Ovary (tissue), 10 donors: Measurements from ENCODE around the gene CCR2. TPM values are rescaled to one million over a fixed set of nuclear protein-coding genes. Genes with fewer than 3 reads are reported as not detected.

Experiments
- DNase-seq, 5 donors: peaks; one replicate each; pipeline ENCODE4 v3.0.0-alpha.2; 2019 to 2020
- H3K27ac ChIP-seq, 2 donors: fragments of 200-600 bp; one replicate each; pipeline versions ENCODE4 v1.5.1 to v1.8.0; 2019 to 2022
- H3K27me3 ChIP-seq: fragments of 200-600 bp; one replicate; pipeline ENCODE4 v1.8.0; 2022
- H3K36me3 ChIP-seq: fragments of 200-600 bp; sonication (generic); one replicate; pipeline ENCODE4 v1.5.1; 2019
- H3K4me1 ChIP-seq: one replicate; pipeline ENCODE4 v1.8.1; 2013; ENCODE audit warnings: mild to moderate bottlenecking, moderate library complexity; ENCODE audit not compliant: insufficient read depth
- H3K4me3 ChIP-seq: fragments of 200-600 bp; sonication (generic); one replicate; pipeline ENCODE4 v1.5.1; 2017
- H3K9me3 ChIP-seq, 2 donors: fragments of 200-600 bp in 1 of 2; sonication (generic) in 1 of 2; one replicate each; pipeline versions ENCODE4 v1.5.1 to v1.8.1; 2013 to 2019; ENCODE audit warnings: mild to moderate bottlenecking in 1 of 2, moderate library complexity in 1 of 2
- EP300 ChIP-seq: sonication (generic); formaldehyde crosslinking; IDR thresholded peaks from one replicate; pipeline ENCODE4 v1.6.1; 2017; ENCODE audit warnings: antibody characterized with exemption
- POLR2A ChIP-seq: fragments of 450-650 bp; IDR thresholded peaks from one replicate; pipeline ENCODE4 v1.6.1; 2017; ENCODE audit warnings: antibody characterized with exemption, mild to moderate bottlenecking, moderate library complexity
- WGBS, 3 donors: extraction: QIAGEN DNeasy Blood & Tissue Kit in 1 of 3; methylation state at CpG; one replicate each; pipeline versions ENCODE4 v1.1.5 to v1.1.7; 2013 to 2017; 5-methylcytosine and 5-hydroxymethylcytosine counted together
- intact Hi-C, 4 donors: fragments of 100-400 bp; cut with DNase I; formaldehyde crosslinking; loops; one replicate each; pipeline versions ENCODE4 v1.11.0 to v1.15.1; 2022 to 2023
- long read RNA-seq, 3 donors: library from polyadenylated mRNA in 2 of 3; unstranded in 2 of 3; transcript quantifications; one replicate each; pipeline ENCODE4 v2.0.0 and lab custom pipeline, GENCODE V29; 2021 to 2026
- polyA plus RNA-seq, 2 donors: library from polyadenylated mRNA; stranded (reverse); fragments of 200-250 nt in 1 of 2; fragments of 350-450 nt in 1 of 2; fragmentation: Illumina TruSeq in 1 of 2; extraction: RNeasy Lipid Tissue Mini Kit (QIAGEN cat#74804) in 1 of 2; gene quantifications; one replicate each; pipeline ENCODE4 v1.2.3, GENCODE V29; 2013 to 2014
- total RNA-seq, 7 donors: library from RNA; depleted of rRNA in 2 of 7; stranded (reverse); fragments of >200 nt in 2 of 7; fragmentation: NEBNext Ultra II Directional in 3 of 7; extraction: Animal tissue kit (Norgen Biotek cat#: 25700) in 3 of 7; gene quantifications; one replicate each; pipeline versions ENCODE4 v1.1.0 to v1.2.4, GENCODE V29; 2016 to 2023
- TF ChIP-seq, protein P1 (sequence below), 3 donors: fragments of 450-650 bp in 2 of 3; fragments of 200-600 bp in 1 of 3; IDR thresholded peaks; one replicate each; pipeline versions ENCODE4 v1.5.1 to v1.8.0; 2016 to 2022; ENCODE audit warnings: antibody characterized with exemption in 3 of 3, mild to moderate bottlenecking in 1 of 3
- donor health status: DM: no; HTN: no; CAD: no; lungs with moderate emphysema.
- donor health status: DM: no; HTN: no; CAD: no.
- donor health status: Bipolar disorder and iron deficiency.
- donor health status: DM: yes; HTN: yes; CAD: no.
- donor health status: DM: no; HTN: no; CAD: no.
- donor health status: DM: yes; HTN: yes; CAD: no.

The CCR2 gene
- total RNA-seq, result 1 to 10 TPM in 1 of 7 donors, under 1 TPM in 6; 0.34 to 1.8 (median 0.43) TPM
- polyA plus RNA-seq, result 1 to 10 TPM in 1 of 2 donors, under 1 TPM in 1; 0.40 to 6.0 TPM
- long read RNA-seq, donor 1, result 0 reads
- long read RNA-seq, donor 2, result 0 reads
- long read RNA-seq, donor 3, partial matches to known transcripts, result 0 of 1 reads
- long read RNA-seq, donor 3, other reads (novel, unspliced or antisense), result 0 of 1 reads

DNA sequence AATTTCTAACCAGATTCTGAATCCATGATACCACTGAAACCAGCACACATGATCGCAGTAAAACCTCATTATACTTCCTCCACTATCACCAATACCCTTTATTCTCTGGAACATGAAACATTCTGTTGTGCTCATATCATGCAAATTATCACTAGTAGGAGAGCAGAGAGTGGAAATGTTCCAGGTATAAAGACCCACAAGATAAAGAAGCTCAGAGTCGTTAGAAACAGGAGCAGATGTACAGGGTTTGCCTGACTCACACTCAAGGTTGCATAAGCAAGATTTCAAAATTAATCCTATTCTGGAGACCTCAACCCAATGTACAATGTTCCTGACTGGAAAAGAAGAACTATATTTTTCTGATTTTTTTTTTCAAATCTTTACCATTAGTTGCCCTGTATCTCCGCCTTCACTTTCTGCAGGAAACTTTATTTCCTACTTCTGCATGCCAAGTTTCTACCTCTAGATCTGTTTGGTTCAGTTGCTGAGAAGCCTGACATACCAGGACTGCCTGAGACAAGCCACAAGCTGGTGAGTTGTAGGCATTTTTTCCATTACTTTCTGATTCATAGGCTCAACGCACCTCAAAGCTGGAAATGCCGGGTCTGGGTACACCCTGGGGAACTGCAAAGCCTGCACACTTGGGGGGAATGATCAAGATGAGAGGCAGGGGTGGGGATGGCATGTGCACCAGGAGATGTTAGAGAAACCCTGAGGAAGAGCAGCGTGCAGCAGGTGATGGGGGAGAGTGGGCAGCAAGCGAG is at the start of gene CCR2:
CCR2 (plus strand) TSS at position 465 of the 764 bp plus-strand sequence. CDS start 3,417 bp downstream, outside the sequence.
- intact Hi-C loops, result no loop called here
- Histone ChIP-seq H3K4me1 (no peaks in the 10 kb centered on the region), H3K36me3 (no peaks in the 10 kb centered on the region), H3K27me3 (no peaks in the 10 kb centered on the region), H3K27ac (no peak within 1 kb of the TSS), H3K4me3 (no peak within 1 kb of the TSS), H3K9me3 (no peaks in the 10 kb centered on the region)
- TF ChIP-seq EP300 (no peak), POLR2A (no peak)
- TF ChIP-seq, protein P1, sequence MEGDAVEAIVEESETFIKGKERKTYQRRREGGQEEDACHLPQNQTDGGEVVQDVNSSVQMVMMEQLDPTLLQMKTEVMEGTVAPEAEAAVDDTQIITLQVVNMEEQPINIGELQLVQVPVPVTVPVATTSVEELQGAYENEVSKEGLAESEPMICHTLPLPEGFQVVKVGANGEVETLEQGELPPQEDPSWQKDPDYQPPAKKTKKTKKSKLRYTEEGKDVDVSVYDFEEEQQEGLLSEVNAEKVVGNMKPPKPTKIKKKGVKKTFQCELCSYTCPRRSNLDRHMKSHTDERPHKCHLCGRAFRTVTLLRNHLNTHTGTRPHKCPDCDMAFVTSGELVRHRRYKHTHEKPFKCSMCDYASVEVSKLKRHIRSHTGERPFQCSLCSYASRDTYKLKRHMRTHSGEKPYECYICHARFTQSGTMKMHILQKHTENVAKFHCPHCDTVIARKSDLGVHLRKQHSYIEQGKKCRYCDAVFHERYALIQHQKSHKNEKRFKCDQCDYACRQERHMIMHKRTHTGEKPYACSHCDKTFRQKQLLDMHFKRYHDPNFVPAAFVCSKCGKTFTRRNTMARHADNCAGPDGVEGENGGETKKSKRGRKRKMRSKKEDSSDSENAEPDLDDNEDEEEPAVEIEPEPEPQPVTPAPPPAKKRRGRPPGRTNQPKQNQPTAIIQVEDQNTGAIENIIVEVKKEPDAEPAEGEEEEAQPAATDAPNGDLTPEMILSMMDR (IDR thresholded peaks at IDR 0.05), result no peak
- DNase-seq, result no peak
- WGBS, 3 donors, result 62 to 74% (median 68%) methylated on average over 7 of the region's 7 CpGs

DNA sequence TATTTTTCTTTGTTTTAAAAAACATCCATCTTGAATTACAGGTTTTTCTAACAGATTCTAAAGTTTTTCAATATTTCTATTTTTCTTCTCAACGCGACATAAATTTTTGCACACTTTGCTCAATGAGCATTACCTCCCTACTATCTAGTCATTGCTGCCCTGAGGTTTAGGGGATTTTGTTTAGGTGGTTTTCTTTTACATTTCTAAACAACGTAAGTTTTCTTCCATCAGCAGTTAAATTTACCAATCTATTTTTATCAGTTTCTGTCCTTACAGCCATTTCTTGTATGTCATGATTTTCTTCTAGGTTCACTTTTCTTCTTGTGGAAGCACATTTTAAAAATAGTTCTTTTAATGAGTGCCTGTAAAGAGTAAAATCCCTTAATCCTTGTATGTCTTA is 49.2 kb upstream of the CCR2 start:
- 81 to 86% (median 85%) methylated on average over 3 of the region's 3 CpGs for WGBS, 3 donors
- TF ChIP-seq POLR2A (no peak), EP300 (no peak)
- TF ChIP-seq, protein P1 (IDR thresholded peaks at IDR 0.05), result no peak
- H3K27me3 ChIP-seq, result no peaks in the 10 kb centered on the region
- H3K27ac ChIP-seq, result no peak overlapping the region
- H3K4me3 ChIP-seq, result no peak overlapping the region
- H3K9me3 ChIP-seq, result no peaks in the 10 kb centered on the region
- DNase-seq, result no peak
- no peaks in the 10 kb centered on the region for H3K4me1 ChIP-seq
- no peaks in the 10 kb centered on the region for H3K36me3 ChIP-seq
- intact Hi-C loops, result no loop called here

DNA sequence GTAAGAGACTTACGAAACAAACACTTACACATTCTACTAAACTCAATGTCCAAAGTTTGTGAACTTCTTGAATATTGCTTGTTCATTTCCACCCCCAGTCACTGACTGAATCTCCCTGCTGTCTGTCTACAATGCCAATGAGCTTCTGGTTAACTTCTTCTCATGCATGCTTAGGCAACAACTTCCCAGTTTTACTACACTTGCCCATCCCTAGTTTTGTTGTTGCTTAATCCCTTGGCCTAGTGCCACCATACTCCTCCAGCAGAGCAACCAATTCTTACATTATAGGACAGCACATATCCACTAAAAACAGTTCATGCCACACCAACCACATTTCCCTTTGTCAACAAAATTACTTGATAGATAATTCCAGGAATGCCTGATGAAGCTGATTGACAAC is 40.9 kb upstream of the CCR2 start:
- TF ChIP-seq, protein P1 (IDR thresholded peaks at IDR 0.05), result no peak
- TF ChIP-seq EP300, result no peak
- TF ChIP-seq POLR2A, result no peak
- H3K27ac ChIP-seq, result no peak overlapping the region
- no peaks in the 10 kb centered on the region for H3K9me3 ChIP-seq
- WGBS, 3 donors, result 82 to 87% (median 83%) methylated on average over 1 of the region's 1 CpG
- no peaks in the 10 kb centered on the region for H3K4me1 ChIP-seq
- no peaks in the 10 kb centered on the region for H3K27me3 ChIP-seq
- intact Hi-C loops, result no loop called here
- no peak for DNase-seq
- no peak overlapping the region for H3K4me3 ChIP-seq
- no peaks in the 10 kb centered on the region for H3K36me3 ChIP-seq

DNA sequence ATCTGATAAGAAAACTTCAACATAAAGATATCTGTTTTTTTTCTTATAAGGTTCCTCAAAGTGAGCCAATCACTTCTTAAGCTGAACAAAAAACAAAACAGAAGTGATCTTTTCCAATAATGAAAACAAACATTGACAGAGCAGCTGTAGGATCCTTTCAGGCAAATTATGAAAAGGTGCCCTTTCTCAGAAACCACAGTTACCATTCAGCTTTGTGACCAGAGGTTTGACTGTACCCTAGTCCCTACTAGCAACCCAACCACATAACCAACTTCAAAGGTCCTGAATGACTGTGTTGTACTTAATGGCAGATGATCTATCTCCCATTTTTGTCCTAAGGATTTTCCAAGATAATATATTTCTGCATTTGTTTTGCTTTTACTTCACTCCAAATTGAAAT is 39.4 kb upstream of the CCR2 start:
- intact Hi-C loops, result no loop called here
- no peak overlapping the region for H3K4me3 ChIP-seq
- DNase-seq, result no peak

More for the DNA sequence above, 39.4 kb upstream of the CCR2 start:
- Histone ChIP-seq H3K27me3 (no peaks in the 10 kb centered on the region), H3K27ac (no peak overlapping the region), H3K4me1 (no peaks in the 10 kb centered on the region), H3K9me3 (no peaks in the 10 kb centered on the region), H3K36me3 (no peaks in the 10 kb centered on the region)
- TF ChIP-seq POLR2A (no peak), EP300 (no peak)
- TF ChIP-seq, protein P1 (IDR thresholded peaks at IDR 0.05), result no peak
